ENCODE measurements around the gene HSPA4.

GRCh38 chr5:133048993-133049725 is 2.7 kb upstream of the HSPA4 start:
- TF ChIP-seq CTCF (IDR thresholded peaks at IDR 0.05): no peak
- no peak for TF ChIP-seq POLR2AphosphoS5 (IDR thresholded peaks at IDR 0.05; ENCODE audit: insufficient read depth in 1 of 2, low read depth in 1 of 2)

Measured in vagina (tissue), 2 donors.